Middle frontal gyrus (tissue), 1 donor: Measurements from ENCODE around the gene CDH4.
"Not testable (repeated sequence)": the region's sequence is repeated elsewhere in the genome, so short reads cannot be mapped to it uniquely, and the experiment has no call there.

ENCODE experiments used
- DNase-seq: peaks from one replicate; pipeline ENCODE4 v3.0.0-alpha.2; 2015; ENCODE audit warnings: low spot score; ENCODE audit errors: extremely low spot score

Gene CDH4

DNA sequence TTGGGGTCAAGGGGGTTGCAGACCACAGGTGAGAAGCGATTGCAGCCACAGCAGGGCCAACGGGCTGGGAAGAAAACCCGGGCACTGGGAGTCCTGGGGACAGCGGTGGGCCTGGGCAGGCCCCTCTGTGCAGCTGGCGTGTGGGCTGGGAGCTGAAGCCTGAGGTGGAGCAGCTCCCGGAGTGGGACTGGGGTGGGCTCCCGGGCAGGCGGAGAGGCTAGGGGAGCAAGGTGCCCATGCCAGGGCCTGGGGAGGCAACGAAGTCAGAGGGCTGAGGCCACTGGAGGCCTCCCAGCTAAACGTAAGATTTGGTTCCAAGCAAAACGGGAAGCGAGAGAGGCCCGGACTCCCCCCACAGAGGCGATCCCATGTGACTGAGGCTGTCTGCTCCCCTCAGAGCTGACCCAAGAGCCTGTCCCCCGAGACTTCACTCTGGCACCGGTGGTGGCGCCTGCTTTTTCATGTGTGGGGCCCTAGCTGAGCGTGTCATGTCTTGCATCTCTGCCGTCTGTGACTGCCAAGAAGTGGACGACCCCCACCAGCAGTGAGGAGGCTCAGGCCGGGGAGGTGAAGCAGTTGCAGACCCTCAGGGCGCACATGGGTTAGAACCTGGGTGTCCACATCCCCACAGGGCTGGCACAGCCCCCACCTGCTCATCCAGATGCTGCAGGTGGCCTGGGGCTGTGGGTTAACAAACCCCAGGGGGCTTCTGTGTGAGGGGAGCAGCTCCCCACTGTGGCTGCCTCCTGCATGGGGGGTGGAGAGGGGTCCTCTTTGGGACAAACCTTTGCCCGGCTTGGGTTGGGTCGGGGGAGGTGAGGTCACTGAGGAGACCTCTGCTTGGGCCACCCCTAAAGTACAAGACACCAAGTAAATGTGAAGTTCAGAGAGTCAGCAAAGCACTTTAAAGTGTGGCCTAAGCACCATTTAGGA lies 601.3 kb downstream of the CDH4 start:
- DNase-seq = no peak

- not testable (repeated sequence) for DNase-seq
These were observed 602.5 kb downstream of the CDH4 start for GRCh38 chr20:61854538-61854937.

DNA sequence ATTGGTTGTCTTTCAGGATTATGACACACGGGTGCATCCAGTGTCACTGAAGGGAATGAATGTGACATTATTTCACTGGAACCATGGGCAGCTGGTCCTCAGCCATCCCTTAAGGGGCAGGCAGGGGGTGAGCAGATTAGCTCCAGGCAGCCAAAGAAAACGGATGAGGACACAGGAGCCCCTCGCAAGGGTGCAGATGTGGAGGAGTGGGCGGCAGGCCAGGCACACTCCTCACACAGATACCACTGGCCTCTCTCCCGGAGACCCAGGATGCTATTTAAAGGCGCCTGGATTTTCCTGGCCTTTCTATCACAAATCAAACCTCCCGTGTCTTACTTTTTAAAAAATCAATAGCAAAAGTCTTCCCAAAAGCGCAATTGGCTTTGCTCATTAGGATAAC lies 603.2 kb downstream of the CDH4 start:
- no peak for DNase-seq

- no peak for DNase-seq
These were observed 604.8 kb downstream of the CDH4 start for GRCh38 chr20:61856626-61857413.

GRCh38 chr20:61857414-61857775 lies 605.3 kb downstream of the CDH4 start:
- no peak for DNase-seq

DNA sequence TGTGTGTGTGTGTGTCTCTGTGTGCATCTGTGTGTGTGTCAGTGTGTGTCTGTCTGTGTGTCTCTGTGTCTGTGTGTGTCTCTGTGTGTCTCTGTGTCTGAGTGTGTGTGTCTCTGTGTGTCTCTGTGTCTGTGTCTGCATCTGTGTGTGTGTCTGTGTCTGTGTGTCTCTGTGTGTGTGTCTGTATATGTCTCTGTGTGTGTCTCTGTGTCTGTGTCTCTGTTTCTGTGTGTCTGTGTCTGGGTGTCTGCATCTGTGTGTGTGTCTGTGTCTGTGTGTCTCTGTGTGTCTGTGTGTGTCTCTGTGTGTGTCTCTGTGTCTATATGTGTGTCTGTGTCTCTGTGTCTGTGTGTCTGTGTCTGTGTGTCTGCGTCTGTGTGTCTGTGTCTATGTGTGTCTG lies 605.8 kb downstream of the CDH4 start:
- DNase-seq = no peak

DNA sequence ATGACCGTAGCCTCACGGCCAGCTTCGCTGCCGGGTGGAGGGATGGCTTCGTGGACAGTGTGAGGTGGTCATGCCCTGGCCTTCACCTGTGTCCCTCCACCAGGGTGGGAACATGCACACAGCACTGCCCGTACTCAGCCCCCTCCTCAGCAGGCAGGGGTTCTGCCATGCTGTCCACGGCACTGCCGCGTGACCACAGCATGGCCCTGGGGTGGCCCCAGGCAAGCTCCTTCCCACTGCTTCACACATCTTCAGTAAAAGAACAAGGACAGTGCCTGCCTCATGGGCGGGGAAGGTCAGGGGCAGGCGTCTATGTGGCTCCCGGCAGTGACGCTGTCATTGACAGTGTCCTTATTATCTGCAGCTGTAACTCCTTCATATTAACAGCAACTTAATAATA lies 607.7 kb downstream of the CDH4 start:
- DNase-seq = no peak

- no peak for DNase-seq
These were observed 608.4 kb downstream of the CDH4 start for GRCh38 chr20:61860260-61860987.

DNA sequence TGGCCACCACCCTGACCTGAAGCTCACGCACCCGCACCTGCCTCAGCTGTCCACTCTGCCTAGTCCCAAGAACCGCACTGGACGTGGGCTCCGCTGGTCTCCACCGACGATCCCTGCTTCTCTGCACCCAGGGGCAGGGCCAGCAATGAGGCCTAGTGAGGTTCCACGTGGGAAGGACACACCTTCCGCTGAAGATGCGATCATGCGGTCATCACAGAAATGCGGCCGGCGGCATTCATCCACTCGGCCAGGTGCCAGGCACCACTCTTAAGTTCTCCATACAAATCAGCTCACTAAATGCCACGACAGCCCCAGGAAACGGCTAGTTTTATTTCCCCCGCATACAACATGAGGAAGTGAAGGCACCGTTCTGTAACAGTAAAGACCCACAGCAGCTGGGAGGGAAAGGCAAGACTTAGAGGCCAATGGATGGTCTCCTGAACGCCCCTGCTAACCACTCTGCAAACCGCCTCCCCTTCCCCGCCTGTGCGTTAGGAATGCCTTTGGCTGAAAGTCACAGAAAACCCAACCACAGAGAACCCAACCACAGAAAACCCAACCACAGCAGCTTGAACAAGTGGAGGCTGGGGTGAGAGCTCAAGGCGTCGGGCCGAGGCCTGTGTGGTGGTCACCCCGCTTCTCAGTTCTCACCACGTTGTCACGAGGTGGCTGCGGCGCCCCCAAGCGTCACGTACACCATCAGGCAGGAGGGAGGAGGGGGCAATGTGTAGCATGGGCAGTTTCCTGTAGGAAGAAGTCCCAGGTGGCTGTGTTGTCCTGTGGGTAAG lies 609.2 kb downstream of the CDH4 start:
- DNase-seq = no peak

DNA sequence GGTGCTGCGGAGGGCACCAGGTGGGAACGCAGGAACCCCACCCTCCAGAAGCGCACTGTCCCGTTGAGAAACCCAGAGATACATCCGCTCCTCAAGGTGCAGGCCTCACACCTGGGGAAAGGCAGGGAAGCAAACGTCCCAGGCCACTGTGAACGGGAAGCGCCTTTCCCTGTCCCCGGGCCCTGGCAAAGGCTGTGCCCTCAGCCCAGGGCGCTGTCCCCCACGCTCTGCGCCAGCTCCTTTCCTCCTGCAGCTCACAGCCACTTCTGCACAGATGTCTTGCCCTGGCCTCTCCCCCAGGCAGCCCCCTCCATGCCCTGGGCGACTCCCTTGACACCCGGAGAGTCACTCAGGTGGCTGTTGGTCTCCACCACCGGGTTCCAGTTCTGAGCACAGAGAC lies 609.8 kb downstream of the CDH4 start:
- DNase-seq = no peak

DNA sequence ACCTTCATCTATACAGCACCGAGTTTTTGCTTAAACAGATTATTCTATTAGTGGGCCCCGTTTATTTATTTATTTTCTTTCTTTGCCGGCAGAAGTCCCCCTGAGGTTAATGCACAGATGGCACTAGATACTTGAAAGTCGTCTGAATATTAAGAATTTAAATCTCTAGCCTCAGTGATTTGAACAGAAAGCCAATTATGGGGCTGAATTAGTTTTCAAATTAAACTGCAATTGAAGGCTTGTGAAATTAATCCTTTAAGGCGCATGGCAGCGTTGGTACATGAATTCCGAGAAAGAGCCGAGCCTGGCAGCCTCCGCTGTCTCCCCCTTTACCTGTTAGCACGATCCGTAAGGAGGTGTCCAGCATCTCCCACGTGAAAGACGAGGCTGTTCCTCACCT lies 610.8 kb downstream of the CDH4 start:
- DNase-seq = no peak

GRCh38 chr20:61864481-61864880 lies 612.4 kb downstream of the CDH4 start:
- DNase-seq = no peak

- no peak for DNase-seq
These were observed 613.3 kb downstream of the CDH4 start for GRCh38 chr20:61865353-61865752.

DNA sequence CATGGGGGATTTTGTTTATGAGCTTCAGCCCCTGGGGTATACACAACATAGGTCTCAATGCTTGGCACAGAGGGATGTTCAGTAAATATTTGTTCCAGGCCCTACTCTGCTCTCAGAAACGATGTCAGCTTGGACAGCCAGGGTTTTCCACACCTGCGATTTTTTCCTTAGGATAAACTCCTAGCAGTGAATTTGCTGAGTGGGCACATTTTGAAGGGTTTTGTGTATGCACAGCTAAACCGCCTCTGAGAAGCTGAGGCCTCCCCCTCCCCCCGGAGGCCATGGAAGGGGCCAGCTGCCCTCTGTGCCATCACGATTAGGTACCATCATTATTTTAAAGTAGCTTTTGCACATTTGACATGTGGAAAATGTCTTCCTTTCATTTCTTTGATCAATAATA lies 614.1 kb downstream of the CDH4 start:
- DNase-seq = no peak

DNA sequence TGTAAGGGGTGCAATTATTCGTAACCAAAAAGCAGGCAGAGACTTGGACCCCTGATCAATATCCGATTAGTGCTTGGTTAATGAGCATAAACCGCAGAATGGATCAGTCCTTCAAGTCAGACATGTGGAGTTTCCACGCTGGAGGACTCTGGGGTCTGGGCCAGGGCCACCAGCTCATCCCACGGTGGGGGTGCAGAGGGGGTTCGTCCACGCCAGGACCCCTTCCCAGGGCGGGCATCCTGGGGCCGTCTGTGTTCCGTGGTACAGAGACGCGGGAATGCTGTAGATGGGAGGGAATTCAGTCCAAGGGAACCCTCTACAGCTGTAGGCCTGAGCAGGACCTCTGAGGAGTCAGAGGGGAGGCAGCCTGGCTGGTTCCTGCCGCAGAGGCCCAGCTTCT lies 615.9 kb downstream of the CDH4 start:
- DNase-seq = no peak

- no peak for DNase-seq
These were observed 616.5 kb downstream of the CDH4 start for GRCh38 chr20:61868466-61869090.

- no peak for DNase-seq
These were observed 617.9 kb downstream of the CDH4 start for GRCh38 chr20:61869750-61870507.

GRCh38 chr20:61871160-61871559 lies 619.1 kb downstream of the CDH4 start:
- DNase-seq = no peak

DNA sequence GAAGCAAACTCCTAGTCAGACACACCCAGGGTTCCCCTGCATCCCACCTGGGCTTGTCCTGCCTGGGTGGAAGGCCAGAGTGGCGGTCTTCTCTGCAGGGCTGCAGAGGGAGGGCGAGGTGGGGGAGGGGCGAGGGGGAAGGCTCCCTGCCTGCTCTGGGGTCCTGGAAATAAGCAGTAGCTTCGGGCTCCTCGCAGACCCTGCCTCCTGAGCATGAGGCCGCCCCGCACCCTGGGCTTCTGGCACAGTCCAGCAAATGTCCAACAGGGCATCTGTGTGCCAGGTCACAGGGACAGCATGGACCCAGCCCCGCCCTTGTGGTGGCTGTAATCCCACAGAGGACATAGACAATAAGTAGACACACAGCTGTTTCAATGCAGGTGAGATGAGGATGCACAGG lies 619.9 kb downstream of the CDH4 start:
- DNase-seq = no peak

DNA sequence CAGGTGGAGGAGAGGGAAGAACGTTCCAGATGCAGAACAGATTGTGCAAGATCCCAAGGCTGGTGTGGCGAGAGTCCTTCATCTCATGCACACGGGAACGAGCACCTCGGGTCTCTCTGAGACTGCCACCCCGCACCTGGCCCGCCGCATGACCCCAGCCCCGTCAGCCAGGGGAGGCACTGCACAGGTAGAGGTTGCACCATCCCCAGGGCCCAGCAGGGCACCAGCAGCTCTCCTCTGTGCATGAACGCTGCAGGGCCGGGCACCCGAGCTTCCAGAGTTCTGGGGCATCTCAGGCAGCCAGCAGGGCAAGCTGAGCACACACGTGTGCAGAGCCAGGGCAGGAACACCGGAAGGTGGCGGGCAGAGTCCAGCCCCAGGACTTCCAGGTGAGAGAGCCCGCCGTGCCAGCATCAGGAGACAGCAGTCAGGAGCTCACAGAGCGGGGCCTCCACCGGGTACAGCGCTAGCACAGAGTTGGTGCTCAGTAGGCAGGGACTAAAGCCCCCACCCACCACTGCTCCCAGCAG lies 620.4 kb downstream of the CDH4 start:
- DNase-seq = no peak
